Activated CD4-positive, alpha-beta T cell treated with anti-CD3 and anti-CD28 coated beads, Interleukin-2, Interleukin-6, amounts not matched to agents 100 ng/mL and 50 ng/mL, durations not matched to agents 16 hours and 8 hours (primary cell): ENCODE results near the gene ZBP1.

Experiments
- DNase-seq: peaks from one replicate; pipeline ENCODE4 v3.0.0-alpha.2; 2020

ZBP1 gene

DNA sequence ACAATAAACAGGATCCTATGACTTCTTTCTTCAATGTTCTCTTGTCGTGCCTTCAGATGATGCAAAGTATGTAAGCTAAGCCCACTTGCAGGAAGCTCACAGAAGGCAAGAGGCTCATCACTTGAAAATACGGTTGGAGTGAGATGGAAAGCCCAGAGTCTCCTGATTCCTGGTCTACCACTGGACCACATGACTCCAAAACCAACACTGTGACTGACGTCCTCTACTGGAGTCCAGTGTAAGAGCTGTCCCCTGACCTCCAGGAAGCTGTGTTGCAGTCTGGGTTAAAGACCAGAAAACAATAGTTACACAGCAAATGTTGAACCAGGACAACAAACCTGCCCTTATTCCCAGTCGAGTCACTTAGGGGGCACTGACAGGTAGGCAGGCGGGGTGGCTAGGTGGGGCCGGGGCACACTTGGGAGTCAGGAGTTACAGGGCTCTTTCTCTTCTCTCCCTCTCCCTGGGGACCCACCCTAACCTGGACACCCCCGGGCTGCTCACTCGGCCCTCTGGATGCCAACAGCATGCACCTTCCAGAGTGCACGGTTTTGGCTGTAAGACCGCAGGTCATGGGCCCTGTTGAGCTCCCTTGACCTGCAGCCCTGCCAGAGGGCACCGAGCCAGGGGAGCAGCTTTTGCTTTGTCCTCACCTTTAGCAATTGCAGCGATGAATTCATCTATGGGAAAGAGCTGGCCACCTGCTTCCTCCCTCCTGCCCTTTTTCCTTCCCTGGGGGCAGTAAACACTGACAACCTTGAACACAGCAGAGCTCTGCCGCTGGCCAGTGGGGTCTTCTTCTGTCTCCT is 51.9 kb downstream of the ZBP1 start:
- DNase-seq = no peak

DNA sequence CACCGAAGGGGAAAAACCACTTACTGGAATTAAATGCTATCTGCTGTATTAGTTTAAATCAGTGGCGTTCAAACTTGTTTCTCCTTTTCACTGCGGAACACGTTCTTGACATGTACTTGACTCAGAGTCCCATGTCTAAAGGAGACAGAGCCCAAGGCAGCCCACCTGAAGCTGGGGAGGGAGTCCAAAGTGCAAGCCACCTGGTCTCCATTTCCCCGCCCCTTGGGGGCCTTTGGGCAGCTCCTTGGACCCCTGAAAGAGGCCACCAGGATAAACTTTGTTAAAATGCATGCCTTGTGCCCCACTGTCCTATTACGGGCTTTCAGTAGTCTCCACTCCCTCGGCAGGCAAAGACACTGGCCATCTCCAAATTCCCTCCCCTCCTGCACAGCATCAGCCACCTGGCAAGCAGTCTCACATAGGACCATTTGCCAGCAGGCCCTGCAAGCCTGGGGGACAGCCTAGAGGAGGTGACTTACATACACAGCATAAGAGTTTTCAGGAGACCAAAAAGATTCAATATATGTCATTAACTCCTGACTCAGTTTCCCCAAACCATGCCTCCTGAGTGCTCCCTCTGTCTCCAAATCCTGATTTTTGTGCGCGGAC is 52.7 kb downstream of the ZBP1 start:
- DNase-seq = no peak

DNA sequence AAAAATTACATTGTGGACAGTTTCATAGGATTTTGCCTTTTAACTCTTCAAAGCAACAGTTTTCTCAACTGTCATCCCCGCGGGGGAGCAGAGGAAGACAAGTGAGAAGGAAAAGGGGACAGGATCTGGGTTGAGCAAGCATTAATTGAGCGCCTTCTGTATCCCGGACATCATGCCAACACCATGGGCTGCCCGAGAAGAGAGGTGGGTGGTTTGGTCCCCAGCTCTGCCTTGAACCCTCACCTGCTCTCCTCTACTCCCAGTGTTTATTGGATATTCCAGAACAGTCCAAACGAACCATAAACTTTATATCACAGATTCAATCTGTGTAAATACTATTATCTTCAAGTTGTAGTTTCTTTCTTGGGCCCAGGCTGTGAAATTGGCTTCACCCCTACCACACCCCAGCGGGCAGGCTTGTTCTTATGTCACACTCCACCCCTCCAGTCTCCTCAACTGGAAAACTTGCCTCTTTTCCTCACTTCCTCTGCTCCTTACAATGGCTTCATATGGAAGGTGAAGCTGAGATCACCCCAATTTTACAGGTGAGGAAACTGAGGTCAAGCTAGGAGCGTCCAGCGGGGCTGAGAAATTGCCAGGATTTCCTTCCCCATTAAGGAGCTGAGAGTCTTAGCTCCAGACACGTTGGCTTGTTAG is 53.3 kb downstream of the ZBP1 start:
- DNase-seq = no peak

DNA sequence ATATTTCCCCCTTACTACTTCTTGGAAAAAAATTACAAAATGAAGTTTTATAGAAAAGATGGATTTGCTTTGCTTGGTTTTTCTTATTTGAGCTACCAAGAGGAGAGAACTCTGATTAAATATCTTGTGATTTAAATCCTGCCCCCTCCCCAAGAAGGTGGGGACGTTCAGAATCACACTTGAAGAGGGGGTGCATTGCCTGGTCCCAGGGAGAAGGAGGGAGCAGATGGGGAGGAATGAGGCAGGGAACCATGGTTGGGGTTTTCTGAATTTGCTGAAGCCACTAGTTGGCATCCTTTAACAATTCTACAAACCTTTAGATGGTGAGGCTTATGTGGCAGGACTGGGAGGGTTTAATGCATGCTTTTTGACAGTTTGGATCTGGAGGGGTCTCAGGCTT is 53.8 kb downstream of the ZBP1 start:
- no peak for DNase-seq

DNA sequence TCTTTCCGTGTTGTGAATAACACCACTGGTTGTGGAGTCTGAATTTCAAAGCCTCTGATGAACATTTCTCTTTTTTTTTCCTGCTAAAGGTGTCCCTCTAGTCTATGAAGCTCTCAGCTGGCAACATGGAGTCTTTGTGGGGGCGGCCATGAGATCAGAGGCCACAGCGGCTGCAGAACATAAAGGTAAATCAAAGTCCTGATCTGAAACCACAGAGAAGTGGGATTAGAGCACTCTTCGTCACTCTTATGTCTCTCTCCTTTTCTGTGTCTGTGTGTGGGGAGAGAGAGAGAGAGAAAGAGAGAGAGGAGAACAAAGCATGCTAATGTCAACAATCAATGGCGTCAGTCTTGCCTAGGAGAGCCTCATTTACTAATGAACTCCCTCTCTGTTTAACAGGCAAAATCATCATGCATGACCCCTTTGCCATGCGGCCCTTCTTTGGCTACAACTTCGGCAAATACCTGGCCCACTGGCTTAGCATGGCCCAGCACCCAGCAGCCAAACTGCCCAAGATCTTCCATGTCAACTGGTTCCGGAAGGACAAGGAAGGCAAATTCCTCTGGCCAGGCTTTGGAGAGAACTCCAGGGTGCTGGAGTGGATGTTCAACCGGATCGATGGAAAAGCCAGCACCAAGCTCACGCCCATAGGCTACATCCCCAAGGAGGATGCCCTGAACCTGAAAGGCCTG is 55.1 kb downstream of the ZBP1 start:
- no peak for DNase-seq

DNA sequence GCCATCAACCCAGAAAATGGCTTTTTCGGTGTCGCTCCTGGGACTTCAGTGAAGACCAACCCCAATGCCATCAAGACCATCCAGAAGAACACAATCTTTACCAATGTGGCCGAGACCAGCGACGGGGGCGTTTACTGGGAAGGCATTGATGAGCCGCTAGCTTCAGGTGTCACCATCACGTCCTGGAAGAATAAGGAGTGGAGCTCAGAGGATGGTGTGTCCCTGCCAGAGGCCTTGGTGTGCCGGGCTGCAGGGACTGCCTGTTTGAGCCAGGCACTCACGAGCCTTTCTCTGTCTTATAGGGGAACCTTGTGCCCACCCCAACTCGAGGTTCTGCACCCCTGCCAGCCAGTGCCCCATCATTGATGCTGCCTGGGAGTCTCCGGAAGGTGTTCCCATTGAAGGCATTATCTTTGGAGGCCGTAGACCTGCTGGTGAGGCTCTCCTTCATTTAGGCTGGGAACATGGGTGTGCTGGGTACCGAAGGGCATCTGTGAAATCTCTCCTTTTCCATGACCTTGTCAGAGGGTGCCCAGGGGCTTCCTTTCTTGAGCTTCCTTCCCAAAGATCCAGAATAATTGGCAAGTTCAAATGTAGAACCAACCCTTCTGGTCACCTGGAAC is 55.9 kb downstream of the ZBP1 start:
- no peak for DNase-seq

DNA sequence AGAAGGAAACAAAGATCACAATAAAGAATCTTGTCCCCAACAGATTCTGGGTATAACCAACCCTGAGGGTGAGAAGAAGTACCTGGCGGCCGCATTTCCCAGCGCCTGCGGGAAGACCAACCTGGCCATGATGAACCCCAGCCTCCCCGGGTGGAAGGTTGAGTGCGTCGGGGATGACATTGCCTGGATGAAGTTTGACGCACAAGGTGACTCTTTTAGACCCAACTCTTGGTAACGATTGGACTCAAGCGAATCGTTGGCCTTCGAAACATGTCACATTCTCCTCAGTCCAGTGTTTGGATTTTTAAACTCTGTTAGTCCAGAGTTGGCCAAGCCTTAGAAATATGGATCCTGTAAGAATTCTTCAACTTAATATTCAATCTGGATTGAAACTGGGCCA is 56.7 kb downstream of the ZBP1 start:
- DNase-seq = no peak

DNA sequence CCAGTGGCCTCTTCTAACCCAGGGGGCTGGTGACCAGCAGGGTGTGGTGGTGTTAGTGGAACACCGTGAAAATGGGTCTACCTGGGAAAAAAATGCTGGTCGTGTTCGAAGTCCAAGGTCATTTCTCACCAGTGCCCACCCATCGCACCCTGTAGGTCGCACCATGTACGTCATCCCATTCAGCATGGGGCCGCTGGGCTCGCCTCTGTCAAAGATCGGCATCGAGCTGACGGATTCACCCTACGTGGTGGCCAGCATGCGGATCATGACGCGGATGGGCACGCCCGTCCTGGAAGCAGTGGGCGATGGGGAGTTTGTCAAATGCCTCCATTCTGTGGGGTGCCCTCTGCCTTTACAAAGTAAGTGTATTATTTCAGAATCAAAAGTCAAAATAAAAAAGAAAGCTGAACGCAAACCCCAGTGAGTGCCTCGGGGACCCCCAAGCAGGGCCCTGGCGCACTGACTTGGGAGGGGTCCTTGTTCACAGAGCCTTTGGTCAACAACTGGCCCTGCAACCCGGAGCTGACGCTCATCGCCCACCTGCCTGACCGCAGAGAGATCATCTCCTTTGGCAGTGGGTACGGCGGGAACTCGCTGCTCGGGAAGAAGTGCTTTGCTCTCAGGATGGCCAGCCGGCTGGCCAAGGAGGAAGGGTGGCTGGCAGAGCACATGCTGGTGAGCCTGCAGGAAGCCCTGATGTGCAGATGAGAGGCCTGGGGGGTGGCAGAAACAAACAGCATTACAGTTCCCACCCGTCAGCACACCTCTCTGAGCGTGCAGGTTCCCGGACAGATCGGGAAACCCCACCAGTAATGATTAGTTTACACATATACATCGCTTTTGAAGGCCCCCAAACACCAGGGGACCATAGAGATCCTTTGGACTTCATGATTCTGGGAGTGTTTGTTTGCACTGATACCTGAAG is 57.4 kb downstream of the ZBP1 start:
- DNase-seq = no peak

DNA sequence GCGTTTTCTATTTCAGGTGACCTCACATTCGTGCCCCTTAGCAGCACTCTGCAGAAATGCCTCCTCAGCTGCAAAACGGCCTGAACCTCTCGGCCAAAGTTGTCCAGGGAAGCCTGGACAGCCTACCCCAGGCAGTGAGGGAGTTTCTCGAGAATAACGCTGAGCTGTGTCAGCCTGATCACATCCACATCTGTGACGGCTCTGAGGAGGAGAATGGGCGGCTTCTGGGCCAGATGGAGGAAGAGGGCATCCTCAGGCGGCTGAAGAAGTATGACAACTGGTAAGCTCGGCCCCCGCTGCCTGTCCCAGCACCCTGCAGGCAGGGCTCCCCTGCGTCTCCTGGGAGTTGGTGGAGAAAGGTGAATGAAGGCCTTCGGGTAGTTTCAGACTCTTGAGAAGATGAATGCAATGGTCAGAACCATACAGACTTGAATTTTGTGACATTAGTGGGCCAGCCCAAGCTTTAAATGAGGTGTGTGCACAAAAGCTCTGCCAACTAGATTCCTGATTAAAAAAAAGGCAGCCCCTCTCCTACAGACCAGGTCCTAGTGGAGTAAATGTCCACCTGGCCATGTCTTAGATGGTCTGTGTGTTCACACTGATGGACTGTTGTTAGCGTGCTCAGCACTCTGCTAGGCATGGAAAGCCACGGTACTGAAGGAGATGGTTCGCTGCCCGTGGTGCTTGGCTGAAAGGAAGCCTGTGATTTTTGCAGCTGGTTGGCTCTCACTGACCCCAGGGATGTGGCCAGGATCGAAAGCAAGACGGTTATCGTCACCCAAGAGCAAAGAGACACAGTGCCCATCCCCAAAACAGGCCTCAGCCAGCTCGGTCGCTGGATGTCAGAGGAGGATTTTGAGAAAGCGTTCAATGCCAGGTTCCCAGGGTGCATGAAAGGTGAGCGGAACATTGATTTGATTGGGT is 58.6 kb downstream of the ZBP1 start:
- no peak for DNase-seq

DNA sequence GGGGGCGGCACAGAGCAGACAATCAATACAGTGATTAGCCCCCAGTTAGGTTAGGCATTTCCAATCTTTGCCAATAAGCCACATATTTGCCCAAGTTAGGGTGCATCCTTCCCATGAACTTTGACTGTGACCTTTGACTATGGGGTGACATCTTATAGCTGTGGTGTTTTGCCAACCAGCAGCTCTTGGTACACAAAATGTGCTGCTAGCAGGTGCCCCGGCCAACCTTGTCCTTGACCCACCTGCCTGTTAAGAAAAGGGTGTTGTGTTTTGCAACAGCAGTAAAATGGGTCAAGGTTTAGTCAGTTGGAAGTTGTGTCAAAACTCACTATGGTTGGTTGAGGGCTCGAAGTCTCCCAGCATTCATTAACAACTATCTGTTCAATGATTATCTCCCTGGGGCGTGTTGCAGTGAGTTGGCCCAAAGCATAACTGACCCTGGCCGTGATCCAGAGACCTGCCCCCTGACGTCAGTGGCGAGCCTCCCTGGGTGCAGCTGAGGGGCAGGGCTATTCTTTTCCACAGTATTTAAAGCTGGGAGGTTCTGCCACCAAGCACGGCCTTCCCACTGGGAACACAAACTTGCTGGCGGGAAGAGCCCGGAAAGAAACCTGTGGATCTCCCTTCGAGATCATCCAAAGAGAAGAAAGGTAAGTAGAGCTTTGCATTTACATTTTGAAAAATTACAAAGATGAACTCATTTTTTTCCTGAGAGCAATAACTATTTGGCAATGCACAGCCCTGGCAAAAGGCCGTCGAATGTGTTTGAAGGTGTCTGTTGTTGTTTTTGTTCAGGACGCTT is 59.5 kb downstream of the ZBP1 start, which contains the start of gene PCK1:
Gene PCK1 (plus strand): TSS at position 557 of the 802 bp plus-strand sequence. CDS start 302 bp downstream, outside the sequence.
- DNase-seq = no peak

DNA sequence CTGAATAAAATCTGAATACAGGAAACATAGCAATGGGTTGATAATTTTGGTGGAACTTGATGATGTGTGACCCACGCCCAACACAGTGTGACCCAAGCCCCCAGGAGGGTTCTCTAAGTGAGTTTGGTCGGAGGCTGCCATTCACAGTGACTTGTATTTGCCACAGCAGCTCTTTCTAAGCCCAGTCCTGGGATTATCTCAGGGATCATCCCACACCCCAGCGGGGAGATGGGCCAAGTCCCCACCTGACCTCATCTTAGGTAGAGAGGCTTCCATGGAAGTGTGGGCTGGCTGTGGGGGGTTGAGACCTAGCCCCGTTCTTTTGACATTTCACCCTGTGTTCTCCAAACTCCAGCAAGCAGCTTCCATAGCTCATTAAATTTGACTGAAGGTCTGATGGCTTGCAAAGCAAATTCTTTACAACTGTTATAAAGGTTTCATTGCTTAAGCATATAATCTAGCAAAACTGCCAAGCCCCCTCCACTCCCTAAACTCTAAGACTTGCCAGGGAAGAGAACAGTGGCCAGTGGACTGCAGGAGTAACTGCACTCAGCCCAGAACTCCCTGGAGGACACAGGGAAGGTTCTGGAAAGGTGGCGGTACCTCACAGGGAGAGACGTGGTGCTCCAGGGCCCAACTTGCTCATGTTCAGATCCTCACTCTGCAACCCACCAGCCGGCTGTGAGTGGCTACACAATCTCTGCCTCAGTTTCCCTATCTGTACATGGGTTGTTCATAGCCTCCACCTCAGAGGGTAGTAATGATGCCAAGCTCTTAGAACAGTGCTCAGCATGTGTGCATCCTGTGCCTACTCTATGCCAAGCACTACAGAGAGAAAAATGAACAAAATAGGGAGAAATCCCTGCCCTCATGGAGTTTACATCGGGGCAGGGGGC is 60.3 kb downstream of the ZBP1 start:
- no peak for DNase-seq

DNA sequence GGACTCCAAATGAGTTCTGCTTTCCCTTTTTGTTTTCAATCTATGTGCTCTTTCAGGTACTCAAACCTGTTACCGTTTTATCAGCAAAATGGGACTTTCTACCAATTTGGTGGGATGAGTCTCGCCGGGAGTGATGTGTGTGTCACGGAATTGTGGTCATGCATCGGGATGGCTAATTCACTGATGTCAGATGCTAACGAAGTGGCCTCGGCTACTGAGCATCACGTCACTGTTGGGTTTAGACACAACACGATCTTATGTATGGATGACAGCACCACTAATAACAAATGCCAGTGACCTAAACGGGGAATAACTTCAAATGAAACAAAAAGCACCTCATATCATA is 61.0 kb downstream of the ZBP1 start:
- DNase-seq = no peak

DNA sequence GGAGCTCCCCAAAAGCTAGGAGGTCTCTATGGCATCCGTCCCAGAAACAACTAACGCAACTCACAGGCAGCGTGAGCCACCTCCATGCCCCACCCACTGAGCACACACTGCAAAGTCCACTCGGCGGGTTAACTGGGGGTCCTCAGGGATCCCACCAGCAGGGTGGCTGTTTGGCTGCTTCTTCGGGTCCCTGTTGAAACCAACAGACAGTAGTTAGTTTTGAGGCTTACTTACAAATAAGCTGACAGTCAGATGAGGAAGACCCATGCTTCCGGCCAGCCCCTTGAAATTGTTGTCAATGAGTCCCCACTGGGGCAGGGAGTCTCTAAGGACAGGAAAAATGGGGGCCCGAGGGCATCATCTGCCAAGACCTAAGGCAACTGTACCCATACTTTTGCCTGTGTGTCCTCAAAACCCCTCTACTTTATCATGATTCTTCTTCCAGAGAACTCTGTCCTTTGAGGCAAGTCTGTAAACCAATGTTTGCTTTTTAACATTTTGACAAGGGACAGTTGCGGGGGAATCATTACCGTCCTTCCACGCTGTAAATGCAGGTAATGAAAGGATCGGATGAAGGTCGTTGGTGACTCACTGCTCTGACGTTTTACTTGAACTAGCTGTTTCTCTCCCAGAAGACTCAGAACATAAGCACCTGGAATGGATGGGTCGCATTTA is 61.5 kb downstream of the ZBP1 start:
- DNase-seq = no peak

DNA sequence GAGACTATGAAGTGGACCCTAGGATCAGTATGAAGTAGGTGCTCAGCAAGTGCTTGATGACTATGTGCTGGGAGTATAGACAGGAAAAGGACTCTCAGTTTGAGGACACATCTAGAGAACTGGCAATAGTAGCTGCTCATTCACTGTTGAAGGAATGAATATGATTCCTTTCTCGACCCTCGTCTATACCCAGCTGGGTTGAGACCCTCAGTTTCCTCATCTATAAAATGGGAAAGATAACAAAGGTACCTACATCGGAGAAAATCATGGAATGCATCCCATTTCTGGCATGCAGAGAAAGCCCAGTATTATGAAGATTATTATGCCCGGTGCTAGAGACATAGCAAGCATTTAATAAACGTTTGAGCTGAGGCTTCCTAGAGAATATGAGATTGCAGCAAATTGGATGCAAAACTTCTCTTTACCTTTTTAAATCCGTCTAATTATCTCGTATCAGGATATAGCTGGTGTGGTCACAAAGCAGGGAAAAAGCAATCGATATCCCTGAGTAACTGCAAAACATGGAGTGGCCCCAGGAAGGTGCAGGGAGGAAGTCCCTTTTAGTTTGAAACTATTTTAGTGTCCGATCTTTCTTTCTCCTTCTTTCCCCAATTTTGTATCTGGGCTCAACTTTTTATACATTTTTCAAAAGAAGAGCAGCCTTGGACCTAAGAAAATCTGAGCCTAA is 62.2 kb downstream of the ZBP1 start:
- no peak for DNase-seq

DNA sequence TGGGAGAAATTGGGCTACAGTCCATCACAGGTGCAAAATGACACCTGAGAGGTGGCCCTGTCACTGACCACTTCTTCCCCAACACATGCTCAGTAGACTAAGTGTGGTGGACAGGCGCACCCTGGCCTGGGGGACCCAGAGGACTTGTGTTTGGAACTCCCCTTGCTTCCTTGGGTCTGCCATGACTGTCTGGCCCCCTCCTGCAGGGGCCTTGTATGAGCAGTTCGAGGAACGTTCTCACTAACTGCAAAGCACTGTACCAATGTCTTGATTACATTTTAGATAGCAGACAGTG is 63.3 kb downstream of the ZBP1 start:
- no peak for DNase-seq

DNA sequence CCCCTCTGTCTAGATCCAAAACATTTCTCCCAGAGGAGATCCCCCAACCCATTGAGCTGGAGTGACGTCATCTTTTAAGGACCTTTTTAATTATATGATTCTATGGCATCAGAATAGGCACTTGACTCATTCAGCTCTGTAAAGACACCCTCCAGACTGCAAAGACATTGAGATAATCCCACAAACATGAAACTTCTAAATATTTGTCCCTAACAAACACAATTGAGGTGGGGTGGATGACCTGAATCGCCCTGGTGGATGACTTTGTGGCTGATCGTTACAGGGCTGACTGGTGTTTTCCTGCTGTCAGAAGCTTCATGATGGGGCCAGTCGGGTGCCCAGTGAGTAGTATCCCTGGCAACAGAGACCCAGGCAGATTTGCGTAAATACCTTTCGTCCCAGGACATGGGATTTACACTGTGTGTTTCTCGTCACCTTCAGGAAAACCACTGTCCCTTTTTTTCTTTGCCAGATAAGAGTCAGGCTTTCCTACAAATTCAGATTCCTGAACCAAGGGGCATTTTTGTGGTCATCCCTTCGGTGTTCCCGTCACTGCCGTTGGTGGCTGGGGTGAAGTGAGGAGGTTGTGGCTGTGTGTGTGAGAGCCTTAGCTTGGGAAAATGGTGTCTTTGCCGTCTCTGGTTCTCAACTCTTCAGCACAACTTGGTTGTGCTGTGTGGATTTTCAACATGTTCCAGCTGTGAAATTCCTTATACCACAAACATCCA is 64.6 kb downstream of the ZBP1 start:
- no peak for DNase-seq
